C4-2B (cell line): ENCODE measurements around the gene TMEM170B.

ENCODE experiments used
- CTCF ChIP-seq: fragments of 450-650 bp; conservative IDR thresholded peaks from 2 replicates; pipeline ENCODE4 v1.5.1; 2017; ENCODE audit warnings: mild to moderate bottlenecking
- ZFX ChIP-seq: fragments of 450-650 bp; IDR thresholded peaks from 2 replicates; pipeline ENCODE4 v1.6.1; 2017

- TF ChIP-seq CTCF (no peak), ZFX (no peak)
These were observed 11.9 kb upstream of the TMEM170B start for GRCh38 chr6:11525468-11526155.
